Neural progenitor cell (in vitro differentiated cells): Measurements from ENCODE around the gene CCL5.

ENCODE experiments used
- EZH2 ChIP-seq: fragments of 200-600 bp; sonication (generic); IDR thresholded peaks from 2 replicates; pipeline ENCODE4 v1.6.1; 2017; ENCODE audit warnings: antibody characterized with exemption, mild to moderate bottlenecking, moderate library complexity
- EZH2phosphoT487 ChIP-seq: fragments of 200-600 bp; sonication (generic); IDR thresholded peaks from 2 replicates; pipeline ENCODE4 v1.6.1; 2017; ENCODE audit warnings: antibody characterized with exemption
- TF ChIP-seq, protein P1 (sequence below): fragments of 200-600 bp; sonication (generic); IDR thresholded peaks from 2 replicates; pipeline ENCODE4 v1.5.1; 2017; ENCODE audit warnings: antibody characterized with exemption, mild to moderate bottlenecking

DNA sequence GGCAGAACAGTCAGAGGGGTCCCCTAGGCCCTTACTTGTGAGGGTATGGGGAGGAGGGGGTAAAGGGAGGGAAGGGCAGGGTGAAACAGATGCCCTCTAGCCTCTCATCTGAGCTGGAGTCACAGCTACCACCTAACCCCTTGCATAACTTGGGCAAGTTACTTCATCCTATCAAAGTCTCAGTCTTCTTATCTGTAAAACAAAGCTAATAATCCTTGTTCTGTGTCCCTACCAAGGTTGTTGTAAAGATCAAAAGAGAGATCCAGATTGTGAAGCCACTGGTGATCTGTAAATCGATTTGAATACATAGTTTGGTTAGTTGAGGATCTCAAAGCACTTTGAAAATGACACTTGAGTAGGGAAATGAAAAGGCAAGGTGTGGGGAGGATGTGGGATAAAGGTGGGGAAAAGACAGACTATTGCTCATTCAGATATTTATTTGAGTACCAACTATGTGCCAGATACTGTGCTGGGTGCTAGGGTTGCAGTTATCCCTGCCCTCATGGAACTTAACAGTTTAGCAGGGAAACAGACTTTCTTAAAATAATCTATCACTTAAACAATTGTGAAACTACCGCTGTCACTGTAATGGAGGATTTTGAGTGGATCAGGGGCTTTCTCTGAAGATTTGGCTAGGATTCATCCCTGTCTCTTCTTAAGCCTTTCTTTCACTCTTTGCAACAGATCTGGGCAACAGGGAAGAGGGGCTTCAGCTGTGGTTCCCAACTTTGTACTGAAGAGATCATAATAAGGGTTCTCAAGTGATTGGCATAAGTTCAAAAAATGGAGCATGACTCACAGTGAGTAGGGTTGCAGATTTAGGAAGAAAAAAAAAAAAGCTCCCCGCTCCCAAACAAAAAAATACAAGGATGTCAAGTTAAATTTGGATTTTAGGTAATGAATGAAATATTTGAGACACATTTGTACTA lies 14.5 kb downstream of the CCL5 start:
- TF ChIP-seq, protein P1, sequence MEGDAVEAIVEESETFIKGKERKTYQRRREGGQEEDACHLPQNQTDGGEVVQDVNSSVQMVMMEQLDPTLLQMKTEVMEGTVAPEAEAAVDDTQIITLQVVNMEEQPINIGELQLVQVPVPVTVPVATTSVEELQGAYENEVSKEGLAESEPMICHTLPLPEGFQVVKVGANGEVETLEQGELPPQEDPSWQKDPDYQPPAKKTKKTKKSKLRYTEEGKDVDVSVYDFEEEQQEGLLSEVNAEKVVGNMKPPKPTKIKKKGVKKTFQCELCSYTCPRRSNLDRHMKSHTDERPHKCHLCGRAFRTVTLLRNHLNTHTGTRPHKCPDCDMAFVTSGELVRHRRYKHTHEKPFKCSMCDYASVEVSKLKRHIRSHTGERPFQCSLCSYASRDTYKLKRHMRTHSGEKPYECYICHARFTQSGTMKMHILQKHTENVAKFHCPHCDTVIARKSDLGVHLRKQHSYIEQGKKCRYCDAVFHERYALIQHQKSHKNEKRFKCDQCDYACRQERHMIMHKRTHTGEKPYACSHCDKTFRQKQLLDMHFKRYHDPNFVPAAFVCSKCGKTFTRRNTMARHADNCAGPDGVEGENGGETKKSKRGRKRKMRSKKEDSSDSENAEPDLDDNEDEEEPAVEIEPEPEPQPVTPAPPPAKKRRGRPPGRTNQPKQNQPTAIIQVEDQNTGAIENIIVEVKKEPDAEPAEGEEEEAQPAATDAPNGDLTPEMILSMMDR, result no peak
- TF ChIP-seq EZH2 (no peak), EZH2phosphoT487 (no peak)
